Tibial nerve (tissue), 4 donors: ENCODE data around the gene ZNF385D.

Source experiments
- EP300 ChIP-seq, 2 donors: sonication (generic); formaldehyde crosslinking; IDR thresholded peaks; one replicate each; pipeline ENCODE4 v1.6.1; 2017; ENCODE audit warnings: antibody characterized with exemption in 2 of 2, mild to moderate bottlenecking in 1 of 2
- TF ChIP-seq, protein P1 (sequence below), 5 experiments: fragments of 200-600 bp in 3 of 5; fragments of 450-650 bp in 2 of 5; sonication (generic) in 3 of 5; IDR thresholded peaks; one replicate each; pipeline ENCODE4 v1.5.1; 2016 to 2019; ENCODE audit warnings: antibody characterized with exemption in 5 of 5, mild to moderate bottlenecking in 3 of 5, moderate library complexity in 2 of 5

DNA sequence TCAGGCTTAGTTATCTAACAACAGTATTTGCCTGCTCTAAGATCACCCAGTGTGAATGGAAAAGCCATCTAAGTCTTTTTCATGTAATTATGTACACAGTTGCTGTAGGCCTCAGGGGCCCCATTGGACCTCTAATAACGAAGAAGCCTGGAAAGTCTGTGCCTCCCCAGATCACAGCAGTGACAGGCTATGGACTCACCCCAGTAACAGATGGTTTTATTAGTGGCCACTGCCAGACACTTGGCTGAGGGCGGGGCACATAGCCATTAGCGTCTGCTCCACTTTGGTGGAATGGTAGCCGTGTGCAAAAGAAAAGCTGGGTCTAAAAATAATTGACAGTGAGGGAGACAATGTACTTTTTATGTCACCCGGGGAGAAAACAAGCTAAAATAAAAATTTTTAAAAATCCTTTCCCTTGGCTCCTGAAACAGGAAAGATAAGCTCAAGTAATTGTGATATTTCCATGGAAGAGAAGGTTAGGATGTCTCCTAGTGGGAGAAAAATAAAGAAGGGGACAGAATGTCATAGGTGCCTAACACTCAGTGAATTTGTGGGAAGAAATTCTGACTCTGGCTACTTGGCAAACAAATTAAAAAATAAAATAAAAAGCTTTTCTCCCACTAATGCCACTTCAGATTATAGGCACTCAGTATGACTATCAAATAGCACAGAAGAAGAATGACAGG is 44.3 kb upstream of the ZNF385D start:
- TF ChIP-seq, protein P1, sequence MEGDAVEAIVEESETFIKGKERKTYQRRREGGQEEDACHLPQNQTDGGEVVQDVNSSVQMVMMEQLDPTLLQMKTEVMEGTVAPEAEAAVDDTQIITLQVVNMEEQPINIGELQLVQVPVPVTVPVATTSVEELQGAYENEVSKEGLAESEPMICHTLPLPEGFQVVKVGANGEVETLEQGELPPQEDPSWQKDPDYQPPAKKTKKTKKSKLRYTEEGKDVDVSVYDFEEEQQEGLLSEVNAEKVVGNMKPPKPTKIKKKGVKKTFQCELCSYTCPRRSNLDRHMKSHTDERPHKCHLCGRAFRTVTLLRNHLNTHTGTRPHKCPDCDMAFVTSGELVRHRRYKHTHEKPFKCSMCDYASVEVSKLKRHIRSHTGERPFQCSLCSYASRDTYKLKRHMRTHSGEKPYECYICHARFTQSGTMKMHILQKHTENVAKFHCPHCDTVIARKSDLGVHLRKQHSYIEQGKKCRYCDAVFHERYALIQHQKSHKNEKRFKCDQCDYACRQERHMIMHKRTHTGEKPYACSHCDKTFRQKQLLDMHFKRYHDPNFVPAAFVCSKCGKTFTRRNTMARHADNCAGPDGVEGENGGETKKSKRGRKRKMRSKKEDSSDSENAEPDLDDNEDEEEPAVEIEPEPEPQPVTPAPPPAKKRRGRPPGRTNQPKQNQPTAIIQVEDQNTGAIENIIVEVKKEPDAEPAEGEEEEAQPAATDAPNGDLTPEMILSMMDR (IDR thresholded peaks at IDR 0.05) = no peak
- TF ChIP-seq EP300 (IDR thresholded peaks at IDR 0.05) = no peak
